T-helper 2 cell treated with Interferon-gamma antibody and Interleukin-4, amounts not matched to agents 5 μg/mL and 100 μg/mL, for 36 hours (primary cell): ENCODE results near the gene GMEB2.
"Not testable (repeated sequence)": the region's sequence is repeated elsewhere in the genome, so short reads cannot be mapped to it uniquely, and the experiment has no call there.

ENCODE experiments used
- DNase-seq: peaks from one replicate; pipeline ENCODE4 v3.0.0; 2021; ENCODE audit warnings: low spot score
- H3K27ac Mint-ChIP-seq: one replicate; pipeline ENCODE4 v1.8.0; 2021; ENCODE audit warnings: mild to moderate bottlenecking, mixed read lengths
- H3K27me3 Mint-ChIP-seq: one replicate; pipeline ENCODE4 v1.8.0; 2021; ENCODE audit warnings: low read depth, mixed read lengths
- H3K36me3 Mint-ChIP-seq: one replicate; pipeline ENCODE4 v1.8.0; 2021; ENCODE audit warnings: low read depth, mixed read lengths
- H3K4me1 Mint-ChIP-seq: one replicate; pipeline ENCODE4 v1.8.0; 2021; ENCODE audit warnings: low read depth, mixed read lengths
- H3K4me3 Mint-ChIP-seq: one replicate; pipeline ENCODE4 v1.8.0; 2022; ENCODE audit warnings: mild to moderate bottlenecking, moderate library complexity, mixed read lengths
- H3K9me3 Mint-ChIP-seq: one replicate; pipeline ENCODE4 v1.8.0; 2021; ENCODE audit warnings: mixed read lengths

GMEB2 gene

DNA sequence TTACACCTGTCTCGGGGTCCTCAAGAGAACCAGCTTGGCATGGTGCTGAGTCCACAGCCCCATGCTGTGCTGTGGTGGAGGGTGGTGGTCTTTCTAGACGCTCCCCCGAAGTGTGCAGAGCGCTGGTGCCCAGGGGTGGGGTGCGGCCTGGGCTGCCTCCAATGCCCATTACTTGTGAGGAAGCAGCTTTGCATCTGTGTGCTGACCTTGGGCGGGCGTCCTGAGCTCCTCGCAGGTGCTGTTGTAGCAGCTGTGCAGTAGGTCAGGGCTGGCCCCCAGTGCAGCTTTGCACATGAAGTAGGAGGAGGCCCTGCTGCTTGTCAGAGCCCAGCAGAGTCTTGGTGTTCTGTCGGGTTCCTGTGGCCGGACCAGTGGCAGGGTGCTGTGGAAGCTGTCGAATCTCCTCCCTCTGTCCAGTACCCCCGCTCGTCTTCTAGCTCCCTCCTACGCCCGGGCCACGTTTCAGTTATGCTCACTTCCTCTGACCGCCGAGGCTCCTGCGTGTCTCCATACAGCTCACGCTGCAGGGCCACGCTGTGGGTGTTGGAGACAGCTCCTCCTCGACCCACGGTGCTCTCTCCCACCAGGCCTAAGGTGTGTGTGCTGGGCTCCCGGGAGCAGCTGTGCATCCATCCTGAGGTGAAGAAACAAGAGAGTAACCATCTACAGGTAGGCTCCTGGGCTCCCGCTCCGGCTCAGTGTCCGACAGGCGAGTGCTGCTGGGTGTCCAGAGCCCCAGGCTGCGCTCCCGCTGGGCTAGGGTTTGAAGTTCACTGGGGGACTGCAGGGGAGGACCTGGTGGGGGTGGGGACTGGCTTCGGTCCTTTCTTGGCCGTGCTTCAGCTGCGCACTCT, 35.3 kb upstream of the GMEB2 start:
- H3K4me1 Mint-ChIP-seq, result peaks cover 11% of the 10 kb centered on the region
- DNase-seq, result no peak
- H3K27me3 Mint-ChIP-seq, result no peaks in the 10 kb centered on the region
- no peaks in the 10 kb centered on the region for H3K9me3 Mint-ChIP-seq
- no peak overlapping the region for H3K27ac Mint-ChIP-seq
- peaks cover 13% of the 10 kb centered on the region for H3K36me3 Mint-ChIP-seq
- H3K4me3 Mint-ChIP-seq, result no peak overlapping the region

DNA sequence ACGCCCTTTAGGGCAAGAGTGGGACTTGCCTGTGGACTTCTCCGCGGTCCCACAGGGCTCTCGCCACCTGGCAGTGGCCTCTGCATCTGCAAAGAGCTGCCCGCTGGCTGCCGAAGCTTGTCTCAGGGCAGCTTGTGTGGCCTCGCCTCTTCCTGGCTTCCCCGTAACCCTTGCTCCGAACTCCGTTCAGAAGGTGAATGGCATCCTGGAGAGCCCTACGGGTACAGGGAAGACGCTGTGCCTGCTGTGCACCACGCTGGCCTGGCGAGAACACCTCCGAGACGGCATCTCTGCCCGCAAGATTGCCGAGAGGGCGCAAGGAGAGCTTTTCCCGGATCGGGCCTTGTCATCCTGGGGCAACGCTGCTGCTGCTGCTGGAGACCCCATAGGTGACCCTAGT, 34.2 kb upstream of the GMEB2 start:
- H3K27me3 Mint-ChIP-seq, result no peaks in the 10 kb centered on the region
- H3K4me3 Mint-ChIP-seq, result no peak overlapping the region
- H3K27ac Mint-ChIP-seq, result no peak overlapping the region

DNA sequence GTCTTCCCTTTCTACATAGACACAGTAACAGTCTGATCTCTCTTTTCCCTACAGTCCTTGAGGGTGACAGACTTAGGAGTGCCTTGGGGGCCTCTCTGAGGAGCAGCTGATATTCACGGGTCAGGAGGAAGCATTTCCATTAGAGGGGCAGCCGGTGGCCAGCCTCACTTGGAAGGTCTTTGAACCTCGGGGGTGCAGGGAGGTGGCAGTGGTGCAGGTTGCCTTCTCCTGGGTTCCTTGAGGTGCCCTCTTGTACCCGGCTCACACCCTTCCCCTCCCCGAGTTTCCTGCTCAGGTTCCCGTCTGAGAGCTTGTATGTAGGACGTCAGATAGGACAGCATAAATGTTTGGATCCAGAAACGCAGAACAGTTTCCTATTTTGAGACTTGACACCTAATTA, 33.7 kb upstream of the GMEB2 start:
- H3K27ac Mint-ChIP-seq, result no peak overlapping the region
- no peaks in the 10 kb centered on the region for H3K27me3 Mint-ChIP-seq
- H3K9me3 Mint-ChIP-seq, result no peaks in the 10 kb centered on the region
- peaks cover 11% of the 10 kb centered on the region for H3K4me1 Mint-ChIP-seq
- H3K36me3 Mint-ChIP-seq, result peaks cover 10% of the 10 kb centered on the region
- DNase-seq, result no peak
- no peak overlapping the region for H3K4me3 Mint-ChIP-seq

More for the DNA sequence above, 34.2 kb upstream of the GMEB2 start:
- Mint-ChIP-seq H3K36me3 (peaks cover 10% of the 10 kb centered on the region), H3K4me1 (peaks cover 11% of the 10 kb centered on the region), H3K9me3 (no peaks in the 10 kb centered on the region)
- DNase-seq, result no peak

DNA sequence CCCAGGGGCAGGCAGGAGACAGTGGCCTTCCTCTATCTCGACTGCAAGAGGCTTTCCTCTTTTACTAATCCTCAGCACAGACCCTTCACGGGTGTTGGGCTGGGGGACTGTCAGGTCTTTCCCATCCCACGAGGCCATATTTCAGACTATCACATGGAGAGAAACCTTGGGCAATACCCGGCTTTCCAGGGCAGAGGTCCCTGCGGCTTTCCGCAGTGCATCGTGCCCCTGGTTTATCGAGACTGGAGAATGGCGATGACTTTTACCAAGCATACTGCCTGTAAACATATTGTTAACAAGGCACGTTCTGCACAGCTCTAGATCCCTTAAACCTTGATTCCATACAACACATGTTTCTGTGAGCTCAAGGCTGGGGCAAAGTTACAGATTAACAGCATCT, 33.3 kb upstream of the GMEB2 start:
- DNase-seq, H3K36me3 Mint-ChIP-seq, H3K27ac Mint-ChIP-seq, H3K9me3 Mint-ChIP-seq, H3K27me3 Mint-ChIP-seq: not testable (repeated sequence)
- Mint-ChIP-seq H3K4me3 (peak overlapping the region; percentile 35), H3K4me1 (peaks cover 11% of the 10 kb centered on the region)

DNA sequence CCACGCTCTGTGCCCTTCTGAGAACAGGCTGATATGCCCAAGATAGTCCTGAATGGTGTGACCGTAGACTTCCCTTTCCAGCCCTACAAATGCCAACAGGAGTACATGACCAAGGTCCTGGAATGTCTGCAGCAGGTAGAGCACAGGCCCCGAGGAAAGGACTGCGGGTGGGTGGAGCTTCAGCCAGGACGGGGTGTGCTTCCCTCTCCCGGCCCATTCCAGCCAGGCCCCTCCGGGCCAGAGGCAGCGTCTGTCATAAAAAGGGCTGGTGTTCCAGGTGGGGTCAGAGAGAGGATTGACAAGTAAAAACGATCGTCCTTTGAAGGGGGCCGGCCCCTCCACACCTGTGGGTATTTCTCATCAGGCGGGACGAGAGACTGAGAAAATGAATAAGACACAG, 32.5 kb upstream of the GMEB2 start:
- no peak for DNase-seq
- Mint-ChIP-seq H3K4me1 (peaks cover 16% of the 10 kb centered on the region), H3K4me3 (peak overlapping the region; percentile 96), H3K27ac (no peak overlapping the region), H3K36me3 (peaks cover 10% of the 10 kb centered on the region), H3K27me3 (peaks cover 3% of the 10 kb centered on the region), H3K9me3 (no peaks in the 10 kb centered on the region)

DNA sequence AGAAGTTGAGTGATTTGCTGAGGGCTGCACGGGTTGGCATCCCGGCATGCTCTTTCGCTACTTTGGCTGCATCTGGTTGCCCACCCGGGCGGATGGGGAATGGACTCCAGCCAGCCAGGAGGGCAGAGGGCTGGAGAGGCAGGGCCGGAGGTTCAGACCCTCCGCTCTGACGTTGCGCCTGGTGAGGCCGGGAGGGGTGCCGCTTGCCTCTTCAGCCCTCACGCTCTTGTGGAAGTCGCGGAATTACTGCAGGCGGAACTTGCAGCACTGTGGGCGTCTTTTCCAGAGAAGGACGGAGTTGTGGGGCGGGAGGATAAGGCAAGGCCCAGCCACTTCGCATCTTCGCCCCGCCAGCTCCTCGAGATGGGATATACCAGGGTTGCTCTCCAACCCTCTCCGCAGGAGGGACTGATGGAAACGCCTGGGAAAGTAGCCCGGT, 31.9 kb upstream of the GMEB2 start:
- Mint-ChIP-seq H3K4me3 (peak overlapping the region; percentile 96), H3K9me3 (no peaks in the 10 kb centered on the region), H3K27me3 (peaks cover 8% of the 10 kb centered on the region), H3K27ac (peak overlapping the region; percentile 87), H3K36me3 (peaks cover 10% of the 10 kb centered on the region), H3K4me1 (peaks cover 22% of the 10 kb centered on the region)
- DNase-seq, result peak; percentile 37

DNA sequence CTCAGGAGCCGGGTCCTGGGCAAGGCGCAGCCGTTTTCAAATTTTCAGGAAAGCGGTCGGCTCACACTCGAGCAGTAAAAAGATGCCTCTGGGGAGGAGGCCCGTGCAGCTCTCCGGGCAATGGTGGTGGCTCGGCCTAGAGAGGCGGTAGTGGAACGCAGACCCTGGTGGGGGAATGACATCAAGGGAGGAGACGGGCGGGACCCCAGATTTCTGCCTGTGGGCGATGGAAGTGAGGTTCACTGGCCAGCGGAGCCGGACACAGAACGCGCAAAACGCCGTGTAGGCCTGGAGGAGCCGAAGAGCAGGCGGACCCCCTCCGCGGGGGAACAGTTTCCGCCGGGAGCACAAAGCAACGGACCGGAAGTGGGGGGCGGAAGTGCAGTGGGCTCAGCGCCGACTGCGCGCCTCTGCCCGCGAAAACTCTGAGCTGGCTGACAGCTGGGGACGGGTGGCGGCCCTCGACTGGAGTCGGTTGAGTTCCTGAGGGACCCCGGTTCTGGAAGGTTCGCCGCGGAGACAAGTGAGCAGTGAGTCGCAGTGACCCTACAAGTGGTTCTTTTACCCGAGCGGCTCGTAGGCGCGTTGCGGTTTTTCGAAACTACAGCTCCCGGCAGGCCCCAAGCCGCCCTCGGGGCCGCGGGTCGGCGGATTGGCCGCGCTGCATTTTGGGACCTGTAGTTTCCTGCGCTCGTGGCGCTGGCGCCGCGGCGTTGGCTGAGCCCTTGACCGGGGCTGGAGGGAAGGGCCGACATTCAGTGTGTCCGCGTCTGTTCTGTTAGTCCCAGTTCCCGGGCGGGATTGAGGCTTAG, 31.2 kb upstream of the GMEB2 start, which contains the start of gene RTEL1:
TSS of gene RTEL1 (plus strand) at position 376 of the 812 bp plus-strand sequence. CDS start 1,091 bp downstream, outside the sequence.
- no peaks in the 10 kb centered on the region for H3K9me3 Mint-ChIP-seq
- H3K27ac Mint-ChIP-seq, result peak within 1 kb of the TSS; percentile 87
- H3K27me3 Mint-ChIP-seq, result peaks cover 8% of the 10 kb centered on the region
- H3K4me3 Mint-ChIP-seq, result peak within 1 kb of the TSS; percentile 96
- H3K36me3 Mint-ChIP-seq, result peaks cover 10% of the 10 kb centered on the region
- H3K4me1 Mint-ChIP-seq, result peaks cover 22% of the 10 kb centered on the region
- DNase-seq, result peak; percentile 88

DNA sequence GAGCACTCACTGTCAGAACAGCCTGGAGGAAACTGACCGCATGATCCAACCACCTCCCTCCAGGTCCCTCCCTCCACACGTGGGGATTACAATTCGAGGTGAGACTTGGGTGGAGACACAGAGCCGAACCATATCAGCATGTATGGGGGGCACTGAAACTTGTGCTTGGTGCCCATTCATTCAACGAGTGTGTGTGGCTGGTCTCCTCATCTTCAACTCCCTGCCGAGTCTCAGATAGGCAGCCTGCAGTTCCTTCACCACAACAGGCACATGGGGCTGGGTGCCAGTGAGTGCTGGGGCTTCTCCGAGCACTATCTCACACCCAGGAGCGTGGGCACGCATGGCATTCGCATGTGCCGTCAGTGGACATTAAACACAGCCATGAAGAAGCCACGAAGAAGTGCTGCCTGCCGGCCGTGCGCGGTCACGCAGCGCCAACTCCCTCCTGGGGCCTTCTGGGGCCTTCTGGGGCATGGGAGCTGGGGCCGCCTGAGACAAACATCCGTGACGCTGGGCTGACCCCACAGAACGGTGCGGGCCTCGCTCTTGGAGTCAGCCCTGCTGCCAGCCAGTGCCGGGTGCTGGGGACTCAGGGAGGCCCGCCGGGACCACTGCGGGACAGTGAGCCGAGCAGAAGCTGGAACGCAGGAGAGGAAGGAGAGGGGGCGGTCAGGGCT, 30.5 kb upstream of the GMEB2 start:
- Mint-ChIP-seq H3K9me3 (no peaks in the 10 kb centered on the region), H3K27ac (peak overlapping the region; percentile 87), H3K4me3 (peak overlapping the region; percentile 96), H3K4me1 (peaks cover 22% of the 10 kb centered on the region), H3K27me3 (peaks cover 8% of the 10 kb centered on the region), H3K36me3 (peaks cover 9% of the 10 kb centered on the region)
- no peak for DNase-seq

DNA sequence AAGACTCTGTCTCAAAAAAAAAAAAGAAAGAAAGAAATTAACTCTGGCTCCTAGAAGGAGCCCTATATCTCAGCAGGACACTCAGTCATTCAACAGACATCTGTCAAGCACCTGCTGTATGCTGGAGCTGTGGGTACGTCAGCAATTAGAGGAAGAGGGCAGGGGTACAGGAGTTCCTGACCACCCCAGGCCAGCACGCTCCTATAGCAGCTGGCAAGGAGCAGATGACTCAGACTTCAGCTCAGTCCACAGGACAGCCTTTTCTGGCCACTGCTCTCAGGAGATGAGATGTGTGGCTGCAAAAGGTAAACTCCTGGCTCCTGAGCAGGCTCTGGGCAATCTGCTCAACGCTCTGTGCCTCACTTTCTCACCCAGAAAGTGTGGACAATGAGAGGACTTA, 29.6 kb upstream of the GMEB2 start:
- Mint-ChIP-seq H3K9me3 (no peaks in the 10 kb centered on the region), H3K4me3 (peak overlapping the region; percentile 96), H3K27ac (no peak overlapping the region), H3K4me1 (peaks cover 25% of the 10 kb centered on the region), H3K36me3 (peaks cover 4% of the 10 kb centered on the region), H3K27me3 (peaks cover 11% of the 10 kb centered on the region)
- DNase-seq, result no peak

DNA sequence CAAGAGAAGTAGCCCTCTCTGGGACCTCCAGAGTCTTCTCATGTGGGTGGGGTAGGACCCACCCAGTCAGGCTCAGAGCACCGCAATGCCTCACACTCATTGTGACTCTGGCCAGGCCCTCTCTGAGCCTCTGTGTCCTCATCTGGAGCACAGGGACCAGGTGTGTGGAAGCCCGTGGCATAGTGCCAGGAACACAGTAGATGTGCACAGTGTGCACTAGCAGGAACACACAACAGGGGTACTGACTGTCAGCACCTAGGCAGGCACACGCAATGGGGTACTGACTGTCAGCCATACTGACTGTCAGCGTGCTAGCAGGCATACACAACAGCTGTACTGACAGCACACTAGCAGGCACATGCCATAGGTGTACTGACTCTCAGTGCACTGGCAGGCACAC, 28.3 kb upstream of the GMEB2 start:
- H3K4me1 Mint-ChIP-seq, result peaks cover 26% of the 10 kb centered on the region
- H3K27ac Mint-ChIP-seq, result no peak overlapping the region
- H3K36me3 Mint-ChIP-seq, result peaks cover 4% of the 10 kb centered on the region
- no peaks in the 10 kb centered on the region for H3K9me3 Mint-ChIP-seq
- H3K27me3 Mint-ChIP-seq, result peaks cover 17% of the 10 kb centered on the region
- no peak overlapping the region for H3K4me3 Mint-ChIP-seq
- no peak for DNase-seq

DNA sequence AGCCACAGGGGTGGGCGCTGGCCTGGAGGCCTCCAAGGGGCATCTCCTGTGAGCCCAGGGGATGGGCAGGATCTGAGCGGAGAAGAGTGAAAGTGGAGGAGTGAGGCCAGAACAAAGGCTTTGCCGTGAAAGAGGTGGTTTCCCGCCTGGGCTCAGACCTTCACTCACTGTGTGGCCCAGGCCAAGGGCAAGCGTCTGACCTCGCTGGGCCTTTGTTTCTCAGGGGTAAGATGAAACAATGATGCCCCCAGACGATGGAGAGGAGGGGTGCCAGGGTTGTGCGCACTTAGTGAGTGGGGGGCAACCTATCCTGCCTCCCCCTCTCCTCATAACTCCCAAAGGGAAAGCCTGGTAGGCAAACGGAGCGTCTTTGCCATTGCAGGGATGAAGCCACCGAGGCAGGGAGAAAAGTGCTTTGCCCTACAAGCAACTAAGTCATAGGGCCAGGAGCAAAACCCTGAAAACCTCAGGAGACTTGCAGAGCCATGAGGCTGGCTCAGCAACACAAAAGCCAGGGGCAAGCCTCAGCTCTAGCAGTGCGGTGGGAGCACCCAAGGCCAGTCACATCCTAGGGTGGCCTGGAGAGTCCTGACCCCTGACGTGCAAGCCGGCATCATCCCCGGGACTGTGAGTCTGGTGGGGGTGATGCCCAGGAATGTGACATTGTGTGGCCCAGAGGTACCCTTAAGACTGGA, 27.2 kb upstream of the GMEB2 start:
- peaks cover 17% of the 10 kb centered on the region for H3K27me3 Mint-ChIP-seq
- no peaks in the 10 kb centered on the region for H3K9me3 Mint-ChIP-seq
- no peak for DNase-seq
- H3K27ac Mint-ChIP-seq, result peak overlapping the region; percentile 8
- H3K4me3 Mint-ChIP-seq, result peak overlapping the region; percentile 77
- H3K36me3 Mint-ChIP-seq, result peaks cover 4% of the 10 kb centered on the region
- H3K4me1 Mint-ChIP-seq, result peaks cover 19% of the 10 kb centered on the region

DNA sequence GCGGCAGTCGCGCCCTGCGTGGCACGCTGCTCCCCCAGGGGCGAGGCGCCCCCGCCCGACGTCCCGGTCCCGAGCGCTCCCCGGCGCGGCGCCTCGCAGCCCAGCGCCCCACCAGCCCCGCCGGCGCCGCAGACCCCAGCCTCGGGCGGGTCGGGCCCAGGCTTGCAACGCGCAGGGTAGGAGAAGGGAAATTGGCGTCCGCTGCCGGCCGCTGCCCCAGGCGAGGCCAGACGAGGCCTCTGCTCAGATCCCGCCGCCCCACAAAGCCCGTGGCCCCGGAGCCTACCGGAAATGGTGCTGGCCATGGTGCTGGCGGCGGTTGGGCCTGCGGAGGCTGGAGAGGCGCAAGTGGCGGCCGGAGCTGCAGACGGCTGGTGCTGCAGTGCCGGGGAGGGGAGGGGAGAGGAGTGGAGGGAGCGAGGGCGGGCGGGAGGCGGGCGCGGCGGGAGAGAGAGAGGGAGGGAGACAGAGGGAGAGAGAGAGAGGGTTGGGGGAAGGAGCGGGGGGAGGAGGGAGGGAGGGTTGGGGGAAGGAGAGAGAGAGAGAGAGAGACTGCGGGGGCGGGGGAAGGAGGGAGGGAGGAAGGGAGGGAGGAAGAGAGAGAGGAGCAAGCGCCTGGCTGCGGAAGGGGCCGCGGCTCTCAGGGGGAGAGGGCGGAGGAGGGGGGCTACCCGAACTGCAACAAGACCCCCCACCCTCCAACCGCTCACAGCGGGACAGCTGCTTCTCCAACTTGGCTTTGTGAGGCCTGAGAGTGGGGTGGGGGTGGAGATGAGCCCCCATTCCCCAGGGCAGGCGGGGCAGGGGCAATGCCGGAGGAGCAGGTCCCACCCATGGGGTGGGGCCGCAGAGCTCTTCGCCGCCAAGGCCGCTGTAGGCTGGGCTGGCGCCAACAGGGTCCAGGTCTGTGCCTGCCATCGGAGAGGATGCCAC, 26.4 kb upstream of the GMEB2 start, which contains the start of gene STMN3:
TSS of gene STMN3 (minus strand) at position 384 of the 933 bp plus-strand sequence. CDS start at position 305, 79 bp downstream.
- Mint-ChIP-seq H3K27ac (peak within 1 kb of the TSS; percentile 8), H3K9me3 (no peaks in the 10 kb centered on the region), H3K27me3 (peaks cover 17% of the 10 kb centered on the region), H3K4me3 (peak within 1 kb of the TSS; percentile 77), H3K4me1 (peaks cover 16% of the 10 kb centered on the region), H3K36me3 (peaks cover 2% of the 10 kb centered on the region)
- DNase-seq, result peak; percentile 81
